GM12878 (cell line): ENCODE data around the gene IRX6. TPM values are rescaled to one million over a fixed set of nuclear protein-coding genes. Genes with fewer than 3 reads are reported as not detected.

Experiments
- BCL11A ChIP-seq: IDR thresholded peaks from 2 replicates; pipeline ENCODE4 v1.6.1; 2011; ENCODE audit warnings: low read depth, low read length
- BHLHE40 ChIP-seq, 2 experiments: fragments of 450-650 bp in 1 of 2; IDR thresholded peaks; 2 replicates each; pipeline ENCODE4 v1.6.1; 2011 to 2017; ENCODE audit warnings: low read depth in 2 of 2, borderline replicate concordance in 1 of 2, improper control_type of control experiment in 1 of 2, low read length in 1 of 2, mild to moderate bottlenecking in 1 of 2
- BRCA1 ChIP-seq: IDR thresholded peaks from 2 replicates; pipeline ENCODE4 v1.6.1; 2011; ENCODE audit warnings: low read depth, low read length, improper control_type of control experiment
- FOXK2 ChIP-seq: fragments of 450-650 bp; IDR thresholded peaks from 2 replicates; pipeline ENCODE4 v1.6.1; 2017; ENCODE audit warnings: mild to moderate bottlenecking, moderate library complexity
- TBL1XR1 ChIP-seq: IDR thresholded peaks from 2 replicates; pipeline ENCODE4 v1.6.1; 2012; ENCODE audit warnings: low read depth, low read length, improper control_type of control experiment
- polyA plus RNA-seq, 11 experiments: library from polyadenylated mRNA; depleted of rRNA in 4 of 11; unstranded in 6 of 11; stranded (reverse) in 5 of 11; fragments of >200 nt; fragmentation: Nextera tagmentation in 4 of 11; fragmentation: Illumina TruSeq in 1 of 11; extraction: Ambion mirVana in 4 of 11; extraction: Trizol in 1 of 11; gene quantifications; 1 replicate in 1 of 11; 2 replicates in 10 of 11; pipeline versions ENCODE4 v1.2.1 to v1.2.3, GENCODE V29; 2011 to 2016; ENCODE audit warnings: inconsistent platforms in 2 of 11, missing spikeins in 2 of 11, low read depth in 1 of 11
- small RNA-seq: library from RNA; depleted of rRNA; stranded (forward); fragments of <200 nt; gene quantifications from one replicate; pipeline ENCODE3, GENCODE V24; 2014
- total RNA-seq, 4 experiments: library from RNA; depleted of rRNA in 3 of 4; stranded (reverse); fragments of >200 nt in 3 of 4; fragmentation: Illumina TruSeq in 1 of 4; extraction: Trizol in 1 of 4; gene quantifications; 2 replicates each; pipeline versions ENCODE4 v1.2.1 to v1.2.3, GENCODE V29; 2013 to 2021
- TF ChIP-seq, protein P1 (sequence below): fragments of 450-650 bp; IDR thresholded peaks from 2 replicates; pipeline ENCODE4 v1.6.1; 2017; ENCODE audit warnings: mild to moderate bottlenecking
- TF ChIP-seq, protein P2 (sequence below): fragments of 450-650 bp; conservative IDR thresholded peaks from 2 replicates; pipeline ENCODE4 v1.6.1; 2017; ENCODE audit warnings: mild to moderate bottlenecking, moderate library complexity

The IRX6 gene
- total and polyA plus RNA-seq, 10 of the 15 experiments (the other 5 are each of a cell fraction or from before 2014, with no cell fraction given), result not detected

DNA sequence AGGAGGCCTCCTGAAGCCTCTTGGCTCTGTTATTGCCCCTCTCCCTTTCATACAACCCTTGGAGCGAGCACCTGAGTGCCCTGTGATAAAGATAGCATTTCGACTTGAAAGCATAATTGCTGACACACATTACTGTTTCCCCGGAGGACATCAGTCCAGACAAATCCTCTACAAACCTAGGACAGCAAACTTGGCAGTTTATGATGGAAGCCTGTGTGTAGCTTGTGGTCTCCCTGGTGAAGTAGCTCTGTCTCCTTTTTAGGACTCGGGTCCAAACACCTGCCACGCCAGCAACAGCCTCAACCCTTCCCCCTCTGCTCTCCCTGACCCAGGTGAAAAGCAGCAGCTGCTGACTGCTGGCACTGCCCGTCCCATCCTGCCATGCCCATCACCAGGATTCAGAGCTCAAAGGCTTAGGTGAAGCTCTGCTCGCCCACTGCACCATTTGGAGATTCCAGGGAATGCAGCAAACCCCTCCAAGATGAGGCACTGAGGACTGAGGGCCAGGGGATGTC lies 55.9 kb downstream of the IRX6 start (continued):
- TF ChIP-seq, protein P1, sequence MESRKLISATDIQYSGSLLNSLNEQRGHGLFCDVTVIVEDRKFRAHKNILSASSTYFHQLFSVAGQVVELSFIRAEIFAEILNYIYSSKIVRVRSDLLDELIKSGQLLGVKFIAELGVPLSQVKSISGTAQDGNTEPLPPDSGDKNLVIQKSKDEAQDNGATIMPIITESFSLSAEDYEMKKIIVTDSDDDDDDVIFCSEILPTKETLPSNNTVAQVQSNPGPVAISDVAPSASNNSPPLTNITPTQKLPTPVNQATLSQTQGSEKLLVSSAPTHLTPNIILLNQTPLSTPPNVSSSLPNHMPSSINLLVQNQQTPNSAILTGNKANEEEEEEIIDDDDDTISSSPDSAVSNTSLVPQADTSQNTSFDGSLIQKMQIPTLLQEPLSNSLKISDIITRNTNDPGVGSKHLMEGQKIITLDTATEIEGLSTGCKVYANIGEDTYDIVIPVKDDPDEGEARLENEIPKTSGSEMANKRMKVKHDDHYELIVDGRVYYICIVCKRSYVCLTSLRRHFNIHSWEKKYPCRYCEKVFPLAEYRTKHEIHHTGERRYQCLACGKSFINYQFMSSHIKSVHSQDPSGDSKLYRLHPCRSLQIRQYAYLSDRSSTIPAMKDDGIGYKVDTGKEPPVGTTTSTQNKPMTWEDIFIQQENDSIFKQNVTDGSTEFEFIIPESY, result no peak
- TF ChIP-seq FOXK2, result no peak
- TF ChIP-seq BHLHE40 (IDR thresholded peaks at IDR 0.05; ENCODE audit: borderline replicate concordance in 1 of 2, low read depth in 2 of 2, low read length in 1 of 2), result no peak
- TF ChIP-seq TBL1XR1, result no peak
- TF ChIP-seq, protein P2, sequence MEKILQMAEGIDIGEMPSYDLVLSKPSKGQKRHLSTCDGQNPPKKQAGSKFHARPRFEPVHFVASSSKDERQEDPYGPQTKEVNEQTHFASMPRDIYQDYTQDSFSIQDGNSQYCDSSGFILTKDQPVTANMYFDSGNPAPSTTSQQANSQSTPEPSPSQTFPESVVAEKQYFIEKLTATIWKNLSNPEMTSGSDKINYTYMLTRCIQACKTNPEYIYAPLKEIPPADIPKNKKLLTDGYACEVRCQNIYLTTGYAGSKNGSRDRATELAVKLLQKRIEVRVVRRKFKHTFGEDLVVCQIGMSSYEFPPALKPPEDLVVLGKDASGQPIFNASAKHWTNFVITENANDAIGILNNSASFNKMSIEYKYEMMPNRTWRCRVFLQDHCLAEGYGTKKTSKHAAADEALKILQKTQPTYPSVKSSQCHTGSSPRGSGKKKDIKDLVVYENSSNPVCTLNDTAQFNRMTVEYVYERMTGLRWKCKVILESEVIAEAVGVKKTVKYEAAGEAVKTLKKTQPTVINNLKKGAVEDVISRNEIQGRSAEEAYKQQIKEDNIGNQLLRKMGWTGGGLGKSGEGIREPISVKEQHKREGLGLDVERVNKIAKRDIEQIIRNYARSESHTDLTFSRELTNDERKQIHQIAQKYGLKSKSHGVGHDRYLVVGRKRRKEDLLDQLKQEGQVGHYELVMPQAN, result no peak
- no peak for TF ChIP-seq BCL11A
- TF ChIP-seq BRCA1, result no peak

Small RNA genes within 50 kb of the gene (small RNA-seq; reads per million reads assigned to genes)
- not detected for gene RN7SL841P

Other genes starting within 250 kb of the IRX6 start
- gene MMP2, start 155.0 kb downstream of the IRX6 start, total RNA-seq (2014; rRNA removed), result not detected in 2 replicates
- not detected in 2 replicates for gene MMP2, start 155.0 kb downstream of the IRX6 start, total RNA-seq (2014; rRNA removed; fragmentation: Illumina TruSeq; extraction: Trizol)
- 0.35 and 0.80 TPM in 2 replicates for gene MMP2, start 155.0 kb downstream of the IRX6 start, total RNA-seq (2021)
- not detected in 2 replicates for gene MMP2, start 155.0 kb downstream of the IRX6 start, polyA plus RNA-seq (2011; rRNA removed)
- not detected in 2 replicates for gene MMP2, start 155.0 kb downstream of the IRX6 start, polyA plus RNA-seq (2014; fragmentation: Illumina TruSeq; extraction: Trizol)
- gene MMP2, start 155.0 kb downstream of the IRX6 start, polyA plus RNA-seq (2014; fragmentation: Nextera tagmentation; extraction: Ambion mirVana), result not detected
- not detected in 2 replicates for gene MMP2, start 155.0 kb downstream of the IRX6 start, polyA plus RNA-seq (2014; rRNA removed)
- under 1 TPM; 0.37 to 0.59 TPM for gene MMP2, start 155.0 kb downstream of the IRX6 start, polyA plus RNA-seq (2016; fragmentation: Nextera tagmentation; extraction: Ambion mirVana)
- not detected in 2 replicates for gene LPCAT2, start 184.9 kb downstream of the IRX6 start, total RNA-seq (2014; rRNA removed)
- gene LPCAT2, start 184.9 kb downstream of the IRX6 start, total RNA-seq (2014; rRNA removed; fragmentation: Illumina TruSeq; extraction: Trizol), result not detected in 2 replicates
- not detected in 2 replicates for gene LPCAT2, start 184.9 kb downstream of the IRX6 start, total RNA-seq (2021)
- gene LPCAT2, start 184.9 kb downstream of the IRX6 start, polyA plus RNA-seq (2011; rRNA removed), result 0.01 TPM in 1 of 2 replicates, not detected in the other
- not detected in 2 replicates for gene LPCAT2, start 184.9 kb downstream of the IRX6 start, polyA plus RNA-seq (2014; fragmentation: Illumina TruSeq; extraction: Trizol)
- gene LPCAT2, start 184.9 kb downstream of the IRX6 start, polyA plus RNA-seq (2014; fragmentation: Nextera tagmentation; extraction: Ambion mirVana), result not detected
- gene LPCAT2, start 184.9 kb downstream of the IRX6 start, polyA plus RNA-seq (2014; rRNA removed), result not detected in 2 replicates
- gene LPCAT2, start 184.9 kb downstream of the IRX6 start, polyA plus RNA-seq (2016; fragmentation: Nextera tagmentation; extraction: Ambion mirVana), result not detected
- not detected in 2 replicates for gene CAPNS2, start 242.5 kb downstream of the IRX6 start, total RNA-seq (2014; rRNA removed)
- not detected in 2 replicates for gene CAPNS2, start 242.5 kb downstream of the IRX6 start, total RNA-seq (2014; rRNA removed; fragmentation: Illumina TruSeq; extraction: Trizol)
- gene CAPNS2, start 242.5 kb downstream of the IRX6 start, total RNA-seq (2021), result not detected in 2 replicates
- not detected in 2 replicates for gene CAPNS2, start 242.5 kb downstream of the IRX6 start, polyA plus RNA-seq (2011; rRNA removed)
- not detected in 2 replicates for gene CAPNS2, start 242.5 kb downstream of the IRX6 start, polyA plus RNA-seq (2014; fragmentation: Illumina TruSeq; extraction: Trizol)
- gene CAPNS2, start 242.5 kb downstream of the IRX6 start, polyA plus RNA-seq (2014; fragmentation: Nextera tagmentation; extraction: Ambion mirVana), result not detected
- not detected in 2 replicates for gene CAPNS2, start 242.5 kb downstream of the IRX6 start, polyA plus RNA-seq (2014; rRNA removed)
- gene CAPNS2, start 242.5 kb downstream of the IRX6 start, polyA plus RNA-seq (2016; fragmentation: Nextera tagmentation; extraction: Ambion mirVana), result not detected